Activated B cell treated with CpG ODN at 0.5 μM for 24 hours (primary cell): Measurements from ENCODE around the gene CADM2. TPM values are rescaled to one million over a fixed set of nuclear protein-coding genes. Genes with fewer than 3 reads are reported as not detected.

Experiments used
- ATAC-seq: fragments of 200-7000 bp; cut with Tn5 transposase; one replicate; pipeline ENCODE4 v1.10.0; 2021; ENCODE audit warnings: low read depth, mild to moderate bottlenecking, moderate library complexity
- CTCF ChIA-PET: fragments of 350-600 bp; sonication (Branson Sonifier 250); formaldehyde crosslinking; loops from one replicate; lab custom pipeline; 2021; ENCODE audit warnings: antibody characterized with exemption; lab: Charles Lee
- POLR2A ChIA-PET: fragments of 350-600 bp; sonication (Branson Sonifier 250); formaldehyde crosslinking; loops from one replicate; lab custom pipeline; 2021; ENCODE audit warnings: antibody characterized with exemption; lab: Charles Lee
- DNase-seq: peaks from one replicate; pipeline ENCODE4 v3.0.0; 2022
- H3K27ac Mint-ChIP-seq: one replicate; pipeline ENCODE4 v1.8.0; 2020; ENCODE audit warnings: mixed read lengths
- H3K27me3 Mint-ChIP-seq: one replicate; pipeline ENCODE4 v1.8.0; 2021; ENCODE audit warnings: mixed read lengths
- H3K36me3 Mint-ChIP-seq: one replicate; pipeline ENCODE4 v1.8.0; 2021; ENCODE audit warnings: low read depth, mixed read lengths
- H3K4me1 Mint-ChIP-seq: one replicate; pipeline ENCODE4 v1.8.0; 2021; ENCODE audit warnings: mixed read lengths
- H3K4me3 Mint-ChIP-seq: one replicate; pipeline ENCODE4 v1.8.0; 2020; ENCODE audit warnings: mild to moderate bottlenecking, mixed read lengths
- H3K9me3 Mint-ChIP-seq: one replicate; pipeline ENCODE4 v1.8.0; 2020; ENCODE audit warnings: mixed read lengths
- CTCF ChIP-seq: fragments of 200-600 bp; IDR thresholded peaks from one replicate; pipeline ENCODE4 v1.8.0; 2022; ENCODE audit warnings: antibody characterized with exemption, mild to moderate bottlenecking
- intact Hi-C: fragments of 100-400 bp; cut with micrococcal nuclease; formaldehyde crosslinking; loops from one replicate; pipeline ENCODE4 v1.15.1; 2024
- total RNA-seq: library from RNA; stranded (reverse); gene quantifications from 2 replicates; pipeline ENCODE4 v1.2.3, GENCODE V29; 2022

CADM2 gene
- total RNA-seq, 1 donor from 2014 or later = not detected

DNA sequence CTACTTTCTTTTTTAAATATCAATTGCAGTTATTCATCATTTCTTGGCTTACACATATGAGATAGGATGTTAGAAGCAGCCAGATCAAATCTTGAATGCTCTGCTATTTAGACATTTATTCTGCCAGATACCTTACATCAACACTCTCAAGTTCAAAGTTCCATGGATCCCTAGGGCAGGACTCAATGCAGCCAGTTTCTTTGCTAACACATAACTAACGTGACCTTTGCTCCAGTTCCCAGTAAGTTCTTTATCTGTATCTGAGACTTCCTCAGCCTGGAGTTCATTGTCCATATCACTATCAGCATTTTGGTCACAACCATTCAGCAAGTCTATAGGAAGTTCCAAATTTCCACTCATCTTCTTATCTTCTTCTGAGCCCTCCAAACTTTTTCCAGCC, 1092.3 kb downstream of the CADM2 start:
- intact Hi-C loops = no loop called here
- POLR2A ChIA-PET = no interaction called here
- Mint-ChIP-seq H3K9me3 (peaks cover 2% of the 10 kb centered on the region), H3K4me1 (no peaks in the 10 kb centered on the region), H3K4me3 (no peak overlapping the region), H3K27me3 (no peaks in the 10 kb centered on the region), H3K27ac (no peak overlapping the region), H3K36me3 (no peaks in the 10 kb centered on the region)
- CTCF ChIA-PET = no interaction called here
- DNase-seq (no peak), ATAC-seq (no peak)
- TF ChIP-seq CTCF = no peak

DNA sequence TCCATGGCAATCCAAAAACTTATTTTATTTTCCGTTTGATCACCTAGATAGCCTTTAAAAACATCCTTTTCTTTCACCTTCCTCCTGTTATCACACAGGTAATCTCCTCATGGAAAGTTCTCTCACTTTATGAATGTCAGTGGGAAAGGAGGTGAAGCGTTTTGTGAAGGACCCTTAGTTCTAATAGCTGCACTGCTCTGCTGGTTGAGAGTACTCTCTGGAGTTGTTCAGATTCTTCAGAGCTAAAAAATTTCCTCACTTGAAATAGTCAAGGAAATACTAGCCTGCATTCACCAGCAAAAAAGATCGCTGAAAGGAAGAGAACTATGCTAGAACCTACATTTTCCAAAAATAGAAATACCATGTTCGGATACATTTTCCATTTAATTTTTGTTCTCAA, 1097.2 kb downstream of the CADM2 start:
- Mint-ChIP-seq H3K36me3 (no peaks in the 10 kb centered on the region), H3K4me1 (no peaks in the 10 kb centered on the region), H3K27ac (no peak overlapping the region), H3K4me3 (no peak overlapping the region), H3K9me3 (peaks cover 2% of the 10 kb centered on the region), H3K27me3 (no peaks in the 10 kb centered on the region)
- DNase-seq = no peak
- no peak for TF ChIP-seq CTCF
- no peak for ATAC-seq
- intact Hi-C loops = no loop called here
- ChIA-PET POLR2A (no interaction called here), CTCF (no interaction called here)

- Mint-ChIP-seq H3K36me3 (no peaks in the 10 kb centered on the region), H3K27me3 (no peaks in the 10 kb centered on the region), H3K4me1 (no peaks in the 10 kb centered on the region), H3K4me3 (no peak overlapping the region), H3K27ac (no peak overlapping the region), H3K9me3 (peaks cover 2% of the 10 kb centered on the region)
- intact Hi-C loops = no loop called here
- no peak for TF ChIP-seq CTCF
- POLR2A ChIA-PET = no interaction called here
- ATAC-seq (no peak), DNase-seq (no peak)
- CTCF ChIA-PET = no interaction called here
Observed at GRCh38 chr3:86056962-86057361, 1098.2 kb downstream of the CADM2 start.

GRCh38 chr3:86073799-86074198, 1115.0 kb downstream of the CADM2 start:
- H3K27ac Mint-ChIP-seq = no peak overlapping the region
- no peaks in the 10 kb centered on the region for H3K4me1 Mint-ChIP-seq
- CTCF ChIA-PET = no interaction called here
- H3K4me3 Mint-ChIP-seq = no peak overlapping the region
- H3K9me3 Mint-ChIP-seq = no peaks in the 10 kb centered on the region
- DNase-seq (no peak), ATAC-seq (no peak)
- intact Hi-C loops = no loop called here
- POLR2A ChIA-PET = no interaction called here
- TF ChIP-seq CTCF = no peak
- H3K27me3 Mint-ChIP-seq = no peaks in the 10 kb centered on the region
- no peaks in the 10 kb centered on the region for H3K36me3 Mint-ChIP-seq

DNA sequence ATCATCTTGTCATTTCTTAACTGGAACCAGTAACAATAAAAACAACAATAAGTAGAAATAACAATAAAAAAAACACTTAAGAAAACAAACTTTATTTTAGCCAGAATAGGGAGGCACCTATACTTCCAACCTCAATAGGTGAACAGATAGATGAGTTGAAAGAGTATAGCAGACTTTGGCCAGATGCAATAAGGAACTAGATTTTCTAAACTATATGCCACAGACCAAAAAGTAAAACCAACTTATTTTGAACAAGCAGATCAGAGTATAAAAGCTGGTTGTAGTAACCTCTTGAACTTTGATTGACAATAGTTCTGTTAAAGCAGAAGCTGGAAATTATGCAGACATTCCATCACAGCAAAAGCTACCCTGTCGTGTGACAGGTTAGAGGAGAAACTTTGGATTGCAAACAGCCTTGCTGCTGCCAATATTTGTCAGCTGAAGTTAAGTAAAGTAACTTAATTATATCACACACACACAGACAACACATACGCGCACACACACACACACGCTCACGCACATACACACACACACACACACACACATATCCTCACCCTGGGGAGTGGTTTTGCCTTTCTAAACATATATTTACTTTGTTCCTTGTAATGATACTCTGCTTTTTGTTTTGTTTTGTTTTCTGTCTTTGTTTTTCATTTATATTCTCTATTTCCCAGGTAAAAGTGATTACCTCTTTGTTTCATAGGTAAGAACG, 1128.5 kb downstream of the CADM2 start:
- intact Hi-C loops = no loop called here
- Mint-ChIP-seq H3K9me3 (peaks cover 6% of the 10 kb centered on the region), H3K36me3 (no peaks in the 10 kb centered on the region), H3K4me3 (no peak overlapping the region), H3K27me3 (no peaks in the 10 kb centered on the region), H3K27ac (no peak overlapping the region), H3K4me1 (no peaks in the 10 kb centered on the region)
- ChIA-PET CTCF (no interaction called here), POLR2A (no interaction called here)
- ATAC-seq (no peak), DNase-seq (no peak)
- no peak for TF ChIP-seq CTCF
